Measurements from ENCODE around the gene NEK9. TPM values are rescaled to one million over a fixed set of nuclear protein-coding genes. Genes with fewer than 3 reads are reported as not detected.

Gene NEK9
- total RNA-seq, 1 experiment from 2014 or later = 50.8 TPM

DNA sequence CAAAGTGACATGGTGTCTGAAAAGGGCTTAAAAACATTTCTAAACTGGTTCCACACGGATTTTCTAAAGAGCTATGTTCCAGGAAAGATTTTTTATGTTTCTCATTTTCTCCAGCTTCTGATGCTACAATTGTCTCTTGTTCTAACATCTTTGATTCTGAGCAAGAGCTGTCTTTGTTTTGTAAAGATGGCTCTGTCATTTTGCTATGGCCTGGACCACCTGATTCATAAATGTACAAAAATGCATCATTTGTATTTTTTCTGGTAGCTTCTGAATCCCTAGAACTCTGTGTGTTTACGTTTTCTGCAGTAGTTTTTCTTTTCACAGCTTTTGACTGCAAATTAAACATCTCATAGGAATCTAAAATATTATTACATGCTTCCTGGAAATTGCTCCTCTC lies 78.7 kb downstream of the NEK9 start:
- H3K27me3 Mint-ChIP-seq (ENCODE audit: low read depth) = no peaks in the 10 kb centered on the region
- H3K4me3 Mint-ChIP-seq = no peak overlapping the region
- ATAC-seq (no peak), DNase-seq (ENCODE audit: low spot score) (no peak)
- CTCF ChIA-PET = interaction anchor here (1.4 kb wide), 1 partner anchor 187 kb away, joined by 3 read pairs; no protein-coding TSS in a partner anchor
- H3K36me3 Mint-ChIP-seq = peaks cover 8% of the 10 kb centered on the region
- H3K4me1 Mint-ChIP-seq = peaks cover 8% of the 10 kb centered on the region; the same call in 1 of the 2 replicates
- TF ChIP-seq MYBL2 (CRISPR knock-in tag; IDR thresholded peaks at IDR 0.05) = no peak
- TF ChIP-seq, protein P1, sequence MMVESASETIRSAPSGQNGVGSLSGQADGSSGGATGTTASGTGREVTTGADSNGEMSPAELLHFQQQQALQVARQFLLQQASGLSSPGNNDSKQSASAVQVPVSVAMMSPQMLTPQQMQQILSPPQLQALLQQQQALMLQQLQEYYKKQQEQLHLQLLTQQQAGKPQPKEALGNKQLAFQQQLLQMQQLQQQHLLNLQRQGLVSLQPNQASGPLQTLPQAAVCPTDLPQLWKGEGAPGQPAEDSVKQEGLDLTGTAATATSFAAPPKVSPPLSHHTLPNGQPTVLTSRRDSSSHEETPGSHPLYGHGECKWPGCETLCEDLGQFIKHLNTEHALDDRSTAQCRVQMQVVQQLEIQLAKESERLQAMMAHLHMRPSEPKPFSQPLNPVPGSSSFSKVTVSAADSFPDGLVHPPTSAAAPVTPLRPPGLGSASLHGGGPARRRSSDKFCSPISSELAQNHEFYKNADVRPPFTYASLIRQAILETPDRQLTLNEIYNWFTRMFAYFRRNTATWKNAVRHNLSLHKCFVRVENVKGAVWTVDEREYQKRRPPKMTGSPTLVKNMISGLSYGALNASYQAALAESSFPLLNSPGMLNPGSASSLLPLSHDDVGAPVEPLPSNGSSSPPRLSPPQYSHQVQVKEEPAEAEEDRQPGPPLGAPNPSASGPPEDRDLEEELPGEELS (CRISPR knock-in tag; IDR thresholded peaks at IDR 0.05) = no peak
- TF ChIP-seq, protein P2, sequence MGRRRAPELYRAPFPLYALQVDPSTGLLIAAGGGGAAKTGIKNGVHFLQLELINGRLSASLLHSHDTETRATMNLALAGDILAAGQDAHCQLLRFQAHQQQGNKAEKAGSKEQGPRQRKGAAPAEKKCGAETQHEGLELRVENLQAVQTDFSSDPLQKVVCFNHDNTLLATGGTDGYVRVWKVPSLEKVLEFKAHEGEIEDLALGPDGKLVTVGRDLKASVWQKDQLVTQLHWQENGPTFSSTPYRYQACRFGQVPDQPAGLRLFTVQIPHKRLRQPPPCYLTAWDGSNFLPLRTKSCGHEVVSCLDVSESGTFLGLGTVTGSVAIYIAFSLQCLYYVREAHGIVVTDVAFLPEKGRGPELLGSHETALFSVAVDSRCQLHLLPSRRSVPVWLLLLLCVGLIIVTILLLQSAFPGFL (CRISPR knock-in tag; IDR thresholded peaks at IDR 0.05; ENCODE audit: borderline replicate concordance) = no peak
- TF ChIP-seq HMGXB4 (CRISPR knock-in tag; IDR thresholded peaks at IDR 0.05) = no peak
- no peak for TF ChIP-seq EMX1 (CRISPR knock-in tag; IDR thresholded peaks at IDR 0.05)
- TF ChIP-seq ZNF317 (CRISPR knock-in tag; IDR thresholded peaks at IDR 0.05; ENCODE audit: borderline replicate concordance, low read depth) = no peak
- no peak for TF ChIP-seq JAZF1 (CRISPR knock-in tag; IDR thresholded peaks at IDR 0.05)
- TF ChIP-seq GABPB1 (CRISPR knock-in tag; IDR thresholded peaks at IDR 0.05) = no peak
- POLR2A ChIA-PET = no interaction called here
- no peaks in the 10 kb centered on the region for H3K9me3 Mint-ChIP-seq
- no peak overlapping the region for H3K27ac Mint-ChIP-seq

- ATAC-seq = no peak
- peaks cover 8% of the 10 kb centered on the region; the same call in 1 of the 2 replicates for H3K4me1 Mint-ChIP-seq
- H3K36me3 Mint-ChIP-seq = peaks cover 8% of the 10 kb centered on the region
- no peak overlapping the region for H3K27ac Mint-ChIP-seq
- no peaks in the 10 kb centered on the region for H3K9me3 Mint-ChIP-seq
- CTCF ChIA-PET = interaction anchor here (1.4 kb wide), 1 partner anchor 103 kb away, joined by 5 read pairs; no protein-coding TSS in a partner anchor
- DNase-seq (ENCODE audit: low spot score) = no peak
- POLR2A ChIA-PET = no interaction called here
- H3K27me3 Mint-ChIP-seq (ENCODE audit: low read depth) = no peaks in the 10 kb centered on the region
- TF ChIP-seq ETV6 (CRISPR knock-in tag; IDR thresholded peaks at IDR 0.05) = no peak
- no peak for TF ChIP-seq PRDM15 (CRISPR knock-in tag; IDR thresholded peaks at IDR 0.05)
- no peak for TF ChIP-seq USF2 (CRISPR knock-in tag; IDR thresholded peaks at IDR 0.05)
- TF ChIP-seq IRF2 (CRISPR knock-in tag; IDR thresholded peaks at IDR 0.05; ENCODE audit: borderline replicate concordance, low read depth) = no peak
- no peak for TF ChIP-seq NFE2L1 (CRISPR knock-in tag; IDR thresholded peaks at IDR 0.05)
- no peak for TF ChIP-seq TEAD1 (CRISPR knock-in tag; IDR thresholded peaks at IDR 0.05)
- no peak overlapping the region for H3K4me3 Mint-ChIP-seq
These were observed 79.3 kb downstream of the NEK9 start for GRCh38 chr14:75047506-75047905.
